Breast epithelium (tissue), 4 donors: ENCODE data around the gene FGF2. TPM values are rescaled to one million over a fixed set of nuclear protein-coding genes. Genes with fewer than 3 reads are reported as not detected.
A peak's percentile ranks its signal among the peaks of the same experiment; 100 is the strongest.
"Not testable (repeated sequence)": the region's sequence is repeated elsewhere in the genome, so short reads cannot be mapped to it uniquely, and the experiment has no call there.

Experiments
- DNase-seq, 2 donors: peaks; one replicate each; pipeline ENCODE4 v3.0.0-alpha.2; 2019; ENCODE audit warnings: low spot score in 2 of 2
- H3K27ac ChIP-seq, 2 donors: fragments of 200-600 bp; sonication (generic) in 1 of 2; one replicate each; pipeline ENCODE4 v1.5.1; 2016 to 2019; ENCODE audit warnings: mild to moderate bottlenecking in 1 of 2
- H3K27me3 ChIP-seq, 2 donors: fragments of 200-600 bp; sonication (generic) in 1 of 2; one replicate each; pipeline versions ENCODE4 v1.5.1 to v1.6.0; 2017 to 2019; ENCODE audit warnings: control low read depth in 1 of 2, mild to moderate bottlenecking in 1 of 2
- H3K36me3 ChIP-seq: fragments of 200-600 bp; one replicate; pipeline ENCODE4 v1.5.1; 2019
- H3K4me1 ChIP-seq, 2 donors: fragments of 200-600 bp; sonication (generic); one replicate each; pipeline ENCODE4 v1.5.1; 2016 to 2019; ENCODE audit warnings: control low read depth in 1 of 2
- H3K4me3 ChIP-seq, 3 donors: fragments of 200-600 bp; sonication (generic); 1 replicate in 2 of 3; 2 replicates in 1 of 3; pipeline ENCODE4 v1.5.1; 2016 to 2019; ENCODE audit warnings: mild to moderate bottlenecking in 3 of 3, moderate library complexity in 2 of 3
- H3K9me3 ChIP-seq, 2 donors: fragments of 200-600 bp; sonication (generic) in 1 of 2; one replicate each; pipeline ENCODE4 v1.5.1; 2016 to 2019; ENCODE audit warnings: control low read depth in 1 of 2
- POLR2A ChIP-seq: fragments of 450-650 bp; IDR thresholded peaks from one replicate; pipeline ENCODE4 v1.6.1; 2016; ENCODE audit warnings: antibody characterized with exemption, mild to moderate bottlenecking, moderate library complexity
- POLR2AphosphoS5 ChIP-seq, 3 donors: sonication (generic); formaldehyde crosslinking; IDR thresholded peaks; one replicate each; pipeline ENCODE4 v1.6.1; 2017; ENCODE audit warnings: antibody characterized with exemption in 3 of 3
- intact Hi-C: fragments of 100-400 bp; cut with DNase I; formaldehyde crosslinking; loops from one replicate; pipeline ENCODE4 v1.15.1; 2023; ENCODE audit warnings: low total_unique reads
- total RNA-seq, 3 donors: library from RNA; depleted of rRNA; stranded (reverse); fragments of >200 nt; gene quantifications; one replicate each; pipeline ENCODE4 v1.1.0, GENCODE V29; 2016
- TF ChIP-seq, protein P1 (sequence below), 3 donors: fragments of 450-650 bp; IDR thresholded peaks; one replicate each; pipeline ENCODE4 v1.5.1; 2016 to 2017; ENCODE audit warnings: antibody characterized with exemption in 3 of 3, mild to moderate bottlenecking in 3 of 3, moderate library complexity in 3 of 3

The FGF2 gene
- total RNA-seq, 3 donors from 2014 or later = 21.6 to 53.6 (median 33.0) TPM

DNA sequence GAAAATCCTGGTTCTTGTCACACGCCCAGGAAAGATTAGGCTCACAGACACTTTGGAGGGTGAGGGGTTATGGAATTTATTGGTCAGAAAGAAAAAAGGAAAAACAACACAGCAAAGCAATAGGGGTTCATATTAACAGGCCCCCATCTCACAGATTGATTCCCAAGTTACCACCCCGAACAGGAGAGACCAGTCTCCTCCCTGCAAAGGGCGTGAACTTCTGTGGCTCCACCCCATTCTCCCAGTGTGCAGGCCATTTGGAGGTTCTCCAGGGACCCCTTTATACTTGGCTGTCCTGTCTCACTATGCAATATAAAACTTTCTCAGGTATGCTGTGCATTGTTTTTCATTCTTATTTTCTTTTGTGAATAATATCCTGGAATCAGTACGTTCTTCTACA, 7.4 kb downstream of the FGF2 start:
- H3K27ac ChIP-seq = peak overlapping the region in 1 of 2 donors; percentile 44
- no peaks in the 10 kb centered on the region for H3K27me3 ChIP-seq
- intact Hi-C loops = no loop called here
- TF ChIP-seq POLR2AphosphoS5 (IDR thresholded peaks at IDR 0.05) (no peak), POLR2A (no peak)
- TF ChIP-seq, protein P1, sequence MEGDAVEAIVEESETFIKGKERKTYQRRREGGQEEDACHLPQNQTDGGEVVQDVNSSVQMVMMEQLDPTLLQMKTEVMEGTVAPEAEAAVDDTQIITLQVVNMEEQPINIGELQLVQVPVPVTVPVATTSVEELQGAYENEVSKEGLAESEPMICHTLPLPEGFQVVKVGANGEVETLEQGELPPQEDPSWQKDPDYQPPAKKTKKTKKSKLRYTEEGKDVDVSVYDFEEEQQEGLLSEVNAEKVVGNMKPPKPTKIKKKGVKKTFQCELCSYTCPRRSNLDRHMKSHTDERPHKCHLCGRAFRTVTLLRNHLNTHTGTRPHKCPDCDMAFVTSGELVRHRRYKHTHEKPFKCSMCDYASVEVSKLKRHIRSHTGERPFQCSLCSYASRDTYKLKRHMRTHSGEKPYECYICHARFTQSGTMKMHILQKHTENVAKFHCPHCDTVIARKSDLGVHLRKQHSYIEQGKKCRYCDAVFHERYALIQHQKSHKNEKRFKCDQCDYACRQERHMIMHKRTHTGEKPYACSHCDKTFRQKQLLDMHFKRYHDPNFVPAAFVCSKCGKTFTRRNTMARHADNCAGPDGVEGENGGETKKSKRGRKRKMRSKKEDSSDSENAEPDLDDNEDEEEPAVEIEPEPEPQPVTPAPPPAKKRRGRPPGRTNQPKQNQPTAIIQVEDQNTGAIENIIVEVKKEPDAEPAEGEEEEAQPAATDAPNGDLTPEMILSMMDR (IDR thresholded peaks at IDR 0.05) = no peak
- DNase-seq = no peak
- H3K4me3 ChIP-seq = no peak overlapping the region
- H3K36me3 ChIP-seq = no peaks in the 10 kb centered on the region
- no peaks in the 10 kb centered on the region for H3K9me3 ChIP-seq
- H3K4me1 ChIP-seq = peaks cover 3 to 7% of the 10 kb centered on the region in 2 donors

DNA sequence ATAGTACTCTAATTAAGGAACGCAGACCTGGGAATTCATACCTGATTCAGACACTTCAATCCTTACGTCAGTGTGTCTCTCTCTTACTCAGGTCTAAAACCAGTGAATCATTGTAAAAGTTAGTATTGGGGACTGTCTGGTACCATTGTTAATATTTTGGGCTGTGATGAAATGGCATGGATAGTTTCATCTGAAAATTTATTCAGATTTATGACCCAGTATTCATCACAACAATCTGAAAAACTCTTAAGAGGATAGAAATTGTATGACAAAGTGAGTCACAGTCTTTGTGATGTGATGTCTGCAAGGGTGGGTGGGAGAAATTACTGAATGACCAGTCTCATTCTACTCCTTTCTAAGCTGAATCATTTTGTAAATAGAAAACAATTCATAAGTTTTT, 10.3 kb downstream of the FGF2 start:
- no peak for DNase-seq
- H3K36me3 ChIP-seq = no peaks in the 10 kb centered on the region
- H3K4me1 ChIP-seq = peaks cover 3% of the 10 kb centered on the region in 2 donors
- H3K27ac ChIP-seq = peak overlapping the region in 1 of 2 donors; percentile 23
- TF ChIP-seq, protein P1 (IDR thresholded peaks at IDR 0.05) = no peak
- no peak for TF ChIP-seq POLR2AphosphoS5 (IDR thresholded peaks at IDR 0.05)
- no peak overlapping the region for H3K4me3 ChIP-seq
- intact Hi-C loops = no loop called here
- H3K27me3 ChIP-seq = no peaks in the 10 kb centered on the region
- H3K9me3 ChIP-seq = no peaks in the 10 kb centered on the region

DNA sequence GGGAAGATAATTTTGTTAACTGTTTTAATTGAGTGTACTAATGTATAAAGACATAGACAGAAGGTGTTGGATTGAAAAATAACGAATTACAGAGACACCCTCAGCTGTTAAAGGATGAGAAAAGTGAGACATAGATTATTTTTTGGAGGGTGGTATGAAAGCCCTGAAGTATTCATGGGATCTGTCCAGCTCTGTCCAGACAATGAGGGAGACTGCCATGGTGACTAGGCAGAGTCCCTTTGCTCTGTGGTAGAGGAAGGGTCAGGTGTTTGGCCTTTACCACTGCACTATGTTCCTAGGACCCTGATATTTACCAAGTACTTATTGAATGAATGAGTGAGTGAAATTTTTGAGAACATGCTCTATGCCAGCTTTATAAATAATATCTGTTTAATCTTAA, 11.4 kb downstream of the FGF2 start:
- no peaks in the 10 kb centered on the region for H3K9me3 ChIP-seq
- peak overlapping the region in 1 of 2 donors; percentile 50 for H3K27ac ChIP-seq
- H3K27me3 ChIP-seq = no peaks in the 10 kb centered on the region
- DNase-seq = no peak
- H3K36me3 ChIP-seq = no peaks in the 10 kb centered on the region
- intact Hi-C loops = no loop called here
- H3K4me1 ChIP-seq = peaks cover 0 to 4% of the 10 kb centered on the region in 2 donors
- no peak overlapping the region for H3K4me3 ChIP-seq
- TF ChIP-seq POLR2AphosphoS5 (IDR thresholded peaks at IDR 0.05) = no peak
- TF ChIP-seq POLR2A = no peak
- TF ChIP-seq, protein P1 (IDR thresholded peaks at IDR 0.05) = no peak

DNA sequence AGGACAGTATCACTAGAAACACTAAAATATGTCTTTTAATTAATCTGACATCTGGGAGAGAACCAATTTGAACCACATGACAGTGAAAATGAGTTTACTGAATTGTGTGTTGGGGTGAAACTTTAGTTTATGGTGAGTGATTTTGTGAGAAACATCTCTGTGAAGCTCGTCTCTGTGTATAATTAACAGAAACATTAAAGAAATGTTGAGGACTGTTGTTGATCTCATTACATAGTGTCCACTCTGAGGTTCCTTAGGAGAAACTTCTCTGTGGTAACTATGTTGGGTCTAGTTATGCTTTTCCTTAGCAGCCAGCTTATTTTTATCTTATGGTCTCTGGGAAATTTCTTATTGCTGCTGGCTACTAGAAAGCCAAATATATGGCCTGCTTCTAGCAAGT, 15.8 kb downstream of the FGF2 start:
- TF ChIP-seq POLR2AphosphoS5 (IDR thresholded peaks at IDR 0.05) = no peak
- TF ChIP-seq, protein P1 (IDR thresholded peaks at IDR 0.05) = no peak
- TF ChIP-seq POLR2A = no peak

DNA sequence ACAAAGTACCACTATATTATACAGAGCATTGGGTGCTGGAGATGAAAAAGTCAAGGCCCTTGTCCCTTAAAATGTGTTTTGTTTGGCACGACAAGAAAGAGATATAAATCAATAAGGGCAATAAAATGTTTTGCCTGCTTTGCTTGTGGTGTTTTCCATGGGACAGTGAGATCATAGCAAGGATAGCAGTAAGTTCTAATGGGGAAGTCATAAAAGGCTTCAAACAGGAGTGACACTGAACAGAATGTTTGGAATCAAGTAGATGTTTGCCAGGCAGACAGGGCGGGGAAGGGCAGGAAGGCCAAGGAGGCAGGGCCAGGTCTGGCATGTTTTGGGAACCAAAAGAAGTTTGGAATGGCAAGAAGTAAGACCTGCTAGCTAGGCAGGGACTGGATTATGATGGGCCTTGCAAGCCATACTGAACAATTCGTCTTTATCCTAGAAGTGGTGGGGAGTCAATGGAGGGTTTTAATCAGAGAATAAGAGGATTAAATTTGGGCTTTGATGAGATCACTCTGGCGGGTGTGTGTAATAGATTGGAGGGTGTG, 16.4 kb downstream of the FGF2 start:
- intact Hi-C loops = no loop called here
- Histone ChIP-seq H3K4me1 (peaks cover 0 to 5% of the 10 kb centered on the region in 2 donors), H3K27me3 (no peaks in the 10 kb centered on the region), H3K27ac (peak overlapping the region; percentile 53 to 61), H3K4me3 (no peak overlapping the region), H3K36me3 (no peaks in the 10 kb centered on the region), H3K9me3 (no peaks in the 10 kb centered on the region)
- no peak for TF ChIP-seq POLR2AphosphoS5 (IDR thresholded peaks at IDR 0.05)
- DNase-seq = peak in 1 of 2 donors; percentile 56

More for the DNA sequence above, 15.8 kb downstream of the FGF2 start:
- Histone ChIP-seq H3K4me1 (peaks cover 0 to 8% of the 10 kb centered on the region in 2 donors), H3K9me3 (no peaks in the 10 kb centered on the region), H3K27ac (peak overlapping the region; percentile 53 to 61), H3K27me3 (no peaks in the 10 kb centered on the region), H3K4me3 (no peak overlapping the region), H3K36me3 (no peaks in the 10 kb centered on the region)
- no peak for DNase-seq
- intact Hi-C loops = no loop called here

DNA sequence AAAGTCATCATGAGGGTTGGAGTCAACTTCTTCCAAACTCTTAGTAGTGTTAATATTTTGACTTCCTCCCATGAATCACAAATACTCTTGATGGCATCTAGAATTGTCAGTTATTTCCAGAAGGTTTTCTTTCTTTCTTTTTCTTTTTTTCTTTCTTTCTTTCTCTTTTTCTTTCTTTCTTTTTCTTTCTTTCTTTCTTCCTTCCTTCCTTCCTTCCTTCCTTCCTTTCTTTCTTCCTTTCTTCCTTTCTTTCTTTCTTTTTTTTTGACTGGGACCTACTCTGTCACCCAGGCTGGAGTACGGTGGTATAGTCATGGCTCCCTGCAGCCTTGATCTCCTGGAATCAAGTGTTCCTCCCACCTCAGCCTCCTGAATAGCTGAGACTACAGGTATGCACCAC, 17.8 kb downstream of the FGF2 start:
- intact Hi-C loops, H3K27me3 ChIP-seq, H3K9me3 ChIP-seq, H3K27ac ChIP-seq, DNase-seq, H3K36me3 ChIP-seq, H3K4me3 ChIP-seq, H3K4me1 ChIP-seq: not testable (repeated sequence)
